ENCODE data around the gene GLIPR2. TPM values are rescaled to one million over a fixed set of nuclear protein-coding genes. Genes with fewer than 3 reads are reported as not detected.

Gene GLIPR2
- total and polyA plus RNA-seq, 9 donors: 8.3 to 34.6 (median 16.0) TPM

DNA sequence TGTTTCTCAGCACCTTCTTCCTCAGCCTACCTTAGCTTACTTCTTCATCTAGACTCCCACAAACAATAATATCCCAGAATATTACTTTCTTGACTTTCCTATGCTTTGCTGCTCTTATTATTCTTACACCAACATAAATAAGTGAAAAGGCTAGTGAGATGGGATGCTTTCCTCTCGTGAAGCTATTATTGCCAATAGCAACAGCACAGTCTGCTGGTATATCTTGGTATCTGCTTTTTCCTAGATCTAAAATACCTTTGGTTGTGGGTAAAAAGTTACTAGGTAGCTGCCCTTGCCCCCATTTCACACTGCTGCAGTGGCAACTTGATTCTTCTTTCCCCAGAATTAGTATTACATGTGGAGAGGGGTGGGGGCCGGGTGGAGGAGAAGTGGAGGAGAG, 26.1 kb upstream of the GLIPR2 start:
- H3K4me1 ChIP-seq (ENCODE audit: insufficient read depth): no peaks in the 10 kb centered on the region
- TF ChIP-seq EP300 (IDR thresholded peaks at IDR 0.05) (no peak), POLR2A (IDR thresholded peaks at IDR 0.05) (no peak)
- TF ChIP-seq, protein P1, sequence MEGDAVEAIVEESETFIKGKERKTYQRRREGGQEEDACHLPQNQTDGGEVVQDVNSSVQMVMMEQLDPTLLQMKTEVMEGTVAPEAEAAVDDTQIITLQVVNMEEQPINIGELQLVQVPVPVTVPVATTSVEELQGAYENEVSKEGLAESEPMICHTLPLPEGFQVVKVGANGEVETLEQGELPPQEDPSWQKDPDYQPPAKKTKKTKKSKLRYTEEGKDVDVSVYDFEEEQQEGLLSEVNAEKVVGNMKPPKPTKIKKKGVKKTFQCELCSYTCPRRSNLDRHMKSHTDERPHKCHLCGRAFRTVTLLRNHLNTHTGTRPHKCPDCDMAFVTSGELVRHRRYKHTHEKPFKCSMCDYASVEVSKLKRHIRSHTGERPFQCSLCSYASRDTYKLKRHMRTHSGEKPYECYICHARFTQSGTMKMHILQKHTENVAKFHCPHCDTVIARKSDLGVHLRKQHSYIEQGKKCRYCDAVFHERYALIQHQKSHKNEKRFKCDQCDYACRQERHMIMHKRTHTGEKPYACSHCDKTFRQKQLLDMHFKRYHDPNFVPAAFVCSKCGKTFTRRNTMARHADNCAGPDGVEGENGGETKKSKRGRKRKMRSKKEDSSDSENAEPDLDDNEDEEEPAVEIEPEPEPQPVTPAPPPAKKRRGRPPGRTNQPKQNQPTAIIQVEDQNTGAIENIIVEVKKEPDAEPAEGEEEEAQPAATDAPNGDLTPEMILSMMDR (IDR thresholded peaks at IDR 0.05): no peak
- no peak for DNase-seq
- 57 to 90% (median 84%) methylated on average over 2 of the region's 2 CpGs for WGBS, 3 donors
- H3K36me3 ChIP-seq: no peaks in the 10 kb centered on the region
- H3K4me3 ChIP-seq: no peak overlapping the region
- no peaks in the 10 kb centered on the region for H3K27me3 ChIP-seq
- no peak overlapping the region for H3K27ac ChIP-seq
- no peaks in the 10 kb centered on the region for H3K9me3 ChIP-seq
- intact Hi-C loops (cut with DNase I): no loop called here

DNA sequence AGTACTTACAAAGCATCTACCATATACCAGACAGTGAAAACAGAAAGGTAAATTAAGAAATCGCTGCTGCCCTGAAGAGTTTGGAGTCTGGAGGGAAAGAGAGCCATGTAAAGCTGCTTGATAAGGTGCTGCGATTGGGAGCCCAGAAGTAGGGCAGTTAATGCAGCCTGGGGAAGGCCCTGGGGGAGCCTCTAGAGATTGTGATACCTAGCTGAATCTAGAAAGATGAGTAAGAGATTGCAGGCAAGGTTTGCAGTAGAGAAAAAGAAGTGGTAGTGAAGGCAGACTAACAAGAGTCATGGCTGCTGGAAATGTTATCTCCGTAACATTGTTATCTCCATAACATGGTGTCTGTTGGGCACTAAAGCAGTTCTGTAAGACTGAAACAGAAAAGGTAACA, 24.0 kb upstream of the GLIPR2 start:
- Histone ChIP-seq H3K4me3 (no peak overlapping the region), H3K27me3 (no peaks in the 10 kb centered on the region), H3K36me3 (no peaks in the 10 kb centered on the region), H3K27ac (no peak overlapping the region), H3K9me3 (no peaks in the 10 kb centered on the region), H3K4me1 (ENCODE audit: insufficient read depth) (no peaks in the 10 kb centered on the region)
- WGBS, 3 donors: 92 to 93% (median 92%) methylated on average over 3 of the region's 3 CpGs
- no peak for DNase-seq
- intact Hi-C loops (cut with DNase I): no loop called here
- TF ChIP-seq, protein P1 (IDR thresholded peaks at IDR 0.05): no peak
- TF ChIP-seq POLR2A (IDR thresholded peaks at IDR 0.05): no peak

DNA sequence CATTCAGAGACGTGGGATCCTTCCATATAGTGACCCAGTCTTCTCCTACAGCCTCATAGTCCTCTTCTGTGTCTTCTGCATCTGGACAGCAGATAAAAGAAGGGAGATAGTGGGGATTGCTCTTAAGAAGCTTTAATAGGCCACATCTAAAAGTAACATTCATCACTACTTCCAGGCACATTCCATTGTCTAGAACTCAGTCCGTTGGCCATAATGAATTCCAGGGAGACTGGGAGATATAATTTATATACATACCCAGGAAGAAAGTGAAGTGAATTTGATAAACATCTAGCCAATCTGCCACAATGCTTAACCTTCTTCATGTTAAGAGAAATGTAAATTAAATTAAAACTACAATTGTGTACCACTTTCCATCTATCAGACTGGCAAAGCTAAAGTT, 22.5 kb upstream of the GLIPR2 start:
- no peaks in the 10 kb centered on the region for H3K36me3 ChIP-seq

DNA sequence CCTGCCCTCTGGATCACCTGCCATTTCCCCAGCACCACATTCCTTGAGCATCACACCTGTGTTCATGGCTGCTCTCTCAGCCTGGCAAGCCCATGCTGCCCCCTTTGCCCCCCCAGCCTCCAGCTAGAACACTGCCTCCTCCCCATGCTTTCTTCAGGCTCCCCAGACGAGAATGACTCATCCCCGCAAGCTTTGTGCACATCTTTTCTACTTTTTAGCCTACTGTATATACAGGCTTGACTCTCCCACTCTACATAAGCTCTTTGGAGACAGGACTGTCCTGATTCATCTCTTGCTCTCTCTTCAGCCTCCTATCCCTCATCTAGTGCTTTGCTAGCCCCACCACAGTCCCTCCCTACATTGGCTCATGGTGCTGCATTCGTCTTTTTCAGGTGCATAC, 19.9 kb upstream of the GLIPR2 start:
- TF ChIP-seq EP300 (IDR thresholded peaks at IDR 0.05) (no peak), POLR2A (IDR thresholded peaks at IDR 0.05) (no peak)
- TF ChIP-seq, protein P1 (IDR thresholded peaks at IDR 0.05): no peak
- DNase-seq: no peak
- no peaks in the 10 kb centered on the region for H3K4me1 ChIP-seq (ENCODE audit: insufficient read depth)
- no peaks in the 10 kb centered on the region for H3K36me3 ChIP-seq
- H3K9me3 ChIP-seq: no peaks in the 10 kb centered on the region
- intact Hi-C loops (cut with DNase I): no loop called here
- no peak overlapping the region for H3K4me3 ChIP-seq
- WGBS, 3 donors: 88 to 92% (median 91%) methylated on average over 3 of the region's 3 CpGs
- no peak overlapping the region for H3K27ac ChIP-seq
- no peaks in the 10 kb centered on the region for H3K27me3 ChIP-seq

More for the DNA sequence above, 22.5 kb upstream of the GLIPR2 start:
- WGBS, 3 donors: 64 to 79% (median 75%) methylated on average over 2 of the region's 2 CpGs
- intact Hi-C loops (cut with DNase I): no loop called here
- DNase-seq: no peak
- Histone ChIP-seq H3K27ac (no peak overlapping the region), H3K9me3 (no peaks in the 10 kb centered on the region), H3K27me3 (no peaks in the 10 kb centered on the region), H3K4me3 (no peak overlapping the region), H3K4me1 (ENCODE audit: insufficient read depth) (no peaks in the 10 kb centered on the region)
- TF ChIP-seq, protein P1 (IDR thresholded peaks at IDR 0.05): no peak

DNA sequence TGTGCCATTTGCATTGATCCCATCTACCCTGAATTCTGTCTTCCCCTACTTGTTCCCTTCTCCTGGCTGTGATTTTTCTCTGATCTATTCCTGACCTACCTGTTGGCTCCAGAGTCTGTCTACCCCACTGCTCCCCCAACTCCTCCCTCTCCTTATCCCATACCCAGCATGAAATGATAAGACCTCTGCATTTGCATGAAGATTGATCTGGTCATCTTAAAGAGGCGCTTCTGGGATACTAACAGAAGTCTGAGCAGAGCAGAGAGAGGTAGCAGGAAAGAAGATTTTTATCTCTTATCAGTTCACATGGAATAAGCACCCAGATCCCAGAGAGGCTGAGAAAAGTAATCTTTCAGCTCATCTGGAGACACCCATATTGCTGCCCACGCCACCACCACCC, 18.3 kb upstream of the GLIPR2 start:
- no peaks in the 10 kb centered on the region for H3K36me3 ChIP-seq
- no peak for DNase-seq
- no peak overlapping the region for H3K27ac ChIP-seq
- no peaks in the 10 kb centered on the region for H3K4me1 ChIP-seq (ENCODE audit: insufficient read depth)
- H3K4me3 ChIP-seq: no peak overlapping the region
- WGBS, 3 donors: 96 to 100% (median 100%) methylated on average over 2 of the region's 2 CpGs
- no peaks in the 10 kb centered on the region for H3K9me3 ChIP-seq
- intact Hi-C loops (cut with DNase I): no loop called here
- no peaks in the 10 kb centered on the region for H3K27me3 ChIP-seq
- TF ChIP-seq, protein P1 (IDR thresholded peaks at IDR 0.05): no peak
- TF ChIP-seq EP300 (IDR thresholded peaks at IDR 0.05) (no peak), POLR2A (IDR thresholded peaks at IDR 0.05) (no peak)

All from ovary (tissue), 9 donors.